Caco-2 (cell line): ENCODE data around the gene KLHL6. TPM values are rescaled to one million over a fixed set of nuclear protein-coding genes. Genes with fewer than 3 reads are reported as not detected.
A peak's percentile ranks its signal among the peaks of the same experiment; 100 is the strongest.

Experiments
- BruUV-seq: library from RNA; stranded (reverse); fragments of 400-500 nt; replicated peaks from 2 replicates; lab custom pipeline; 2021; lab: Mats Ljungman, UMichigan
- CTCF ChIA-PET: fragments of 300-600 bp; sonication (Branson Sonifier 250); formaldehyde crosslinking; loops from one replicate; lab custom pipeline; 2022; ENCODE audit warnings: antibody characterized with exemption; lab: Charles Lee
- POLR2A ChIA-PET: fragments of 300-600 bp; sonication (Branson Sonifier 250); formaldehyde crosslinking; loops from one replicate; lab custom pipeline; 2022; ENCODE audit warnings: antibody characterized with exemption; lab: Charles Lee
- DNase-seq, 2 experiments: peaks; one replicate each; pipeline versions ENCODE4 v3.0.0 to v3.0.0-alpha.2; 2020 to 2022
- H3K27me3 ChIP-seq: replicated peaks from 2 replicates; pipeline ENCODE4 v1.6.0; 2011; ENCODE audit warnings: low read length; ENCODE audit not compliant: control insufficient read depth, insufficient read depth
- H3K36me3 ChIP-seq: 2 replicates; pipeline ENCODE4 v1.5.1; 2011; ENCODE audit warnings: low read length; ENCODE audit not compliant: control insufficient read depth, insufficient read depth
- H3K4me1 ChIP-seq: fragments of 250-450 bp; sonication (Bioruptor Pico); 2 replicates; pipeline ENCODE4 v1.5.1; 2020; ENCODE audit warnings: mild to moderate bottlenecking
- H3K4me3 ChIP-seq: 2 replicates; pipeline ENCODE4 v1.5.1; 2011; ENCODE audit warnings: low read depth, mild to moderate bottlenecking, control low read depth, low read length
- H3K9me3 ChIP-seq: fragments of 250-450 bp; sonication (Bioruptor Pico); 2 replicates; pipeline ENCODE4 v1.5.1; 2020; ENCODE audit warnings: mild to moderate bottlenecking, moderate library complexity
- H3K27ac Mint-ChIP-seq: one replicate; pipeline ENCODE4 v1.8.0; 2022; ENCODE audit warnings: mixed read lengths; ENCODE audit not compliant: unreplicated experiment
- H3K27me3 Mint-ChIP-seq: one replicate; pipeline ENCODE4 v1.8.0; 2022; ENCODE audit warnings: mixed read lengths; ENCODE audit not compliant: insufficient read depth, unreplicated experiment
- H3K36me3 Mint-ChIP-seq: one replicate; pipeline ENCODE4 v1.8.0; 2022; ENCODE audit warnings: mild to moderate bottlenecking, mixed read lengths; ENCODE audit not compliant: insufficient read depth, unreplicated experiment
- H3K4me1 Mint-ChIP-seq: one replicate; pipeline ENCODE4 v1.8.0; 2022; ENCODE audit warnings: low read depth, mixed read lengths; ENCODE audit not compliant: unreplicated experiment
- H3K4me3 Mint-ChIP-seq: one replicate; pipeline ENCODE4 v1.8.0; 2022; ENCODE audit warnings: mild to moderate bottlenecking, moderate library complexity, mixed read lengths; ENCODE audit not compliant: unreplicated experiment
- H3K9me3 Mint-ChIP-seq: one replicate; pipeline ENCODE4 v1.8.0; 2022; ENCODE audit warnings: mixed read lengths; ENCODE audit not compliant: unreplicated experiment
- intact Hi-C: fragments of 100-400 bp; cut with micrococcal nuclease; formaldehyde crosslinking; loops from one replicate; pipeline ENCODE4 v1.10.0; 2022; ENCODE audit not compliant: unreplicated experiment
- total RNA-seq: library from RNA; stranded (reverse); gene quantifications from 2 replicates; pipeline ENCODE4 v1.2.3, GENCODE V29; 2022
- TF ChIP-seq, protein P1 (sequence below), 2 experiments: fragments of 200-600 bp in 1 of 2; IDR thresholded peaks; 1 replicate in 1 of 2; 2 replicates in 1 of 2; pipeline versions ENCODE4 v1.5.1 to v1.8.0; 2011 to 2022; ENCODE audit warnings: antibody characterized with exemption in 1 of 2, control low read depth in 1 of 2, inconsistent platforms in 1 of 2, low read depth in 1 of 2, low read length in 1 of 2, mild to moderate bottlenecking in 1 of 2, moderate library complexity in 1 of 2; ENCODE audit not compliant: insufficient read depth in 1 of 2, severe bottlenecking in 1 of 2, unreplicated experiment in 1 of 2

Gene KLHL6
- total RNA-seq, 1 experiment from 2014 or later: not detected

DNA sequence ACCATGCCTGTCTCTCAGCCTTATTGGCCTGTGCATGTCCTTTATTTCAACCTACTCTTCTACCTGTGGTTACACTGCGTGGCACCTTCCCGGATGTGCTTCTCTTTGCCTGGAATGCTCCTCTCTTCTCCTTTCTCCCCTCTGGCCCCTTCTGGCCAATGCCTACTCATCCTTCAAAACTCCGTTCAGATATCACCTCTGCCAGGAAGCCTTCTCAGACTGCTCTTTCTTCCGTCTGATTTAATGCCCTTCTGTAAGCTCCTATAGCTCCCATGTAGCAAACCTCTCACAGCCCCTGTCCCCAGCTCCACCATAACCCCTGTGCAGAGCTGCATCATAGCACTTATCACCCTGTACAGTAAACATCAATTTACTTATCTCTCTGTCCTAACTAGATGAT is 13.2 kb downstream of the KLHL6 start:
- POLR2A ChIA-PET: no interaction called here
- Mint-ChIP-seq H3K4me3 (no peak overlapping the region), H3K4me1 (no peaks in the 10 kb centered on the region), H3K27me3 (no peaks in the 10 kb centered on the region), H3K36me3 (no peaks in the 10 kb centered on the region), H3K27ac (no peak overlapping the region), H3K9me3 (no peaks in the 10 kb centered on the region)
- BruUV-seq: no TSS peak
- H3K9me3 ChIP-seq: no peaks in the 10 kb centered on the region
- H3K4me1 ChIP-seq: 0 out of 2 replicates have a peak, but pooled peaks cover under 1% of the 10 kb centered on the region
- CTCF ChIA-PET: no interaction called here
- TF ChIP-seq, protein P1, sequence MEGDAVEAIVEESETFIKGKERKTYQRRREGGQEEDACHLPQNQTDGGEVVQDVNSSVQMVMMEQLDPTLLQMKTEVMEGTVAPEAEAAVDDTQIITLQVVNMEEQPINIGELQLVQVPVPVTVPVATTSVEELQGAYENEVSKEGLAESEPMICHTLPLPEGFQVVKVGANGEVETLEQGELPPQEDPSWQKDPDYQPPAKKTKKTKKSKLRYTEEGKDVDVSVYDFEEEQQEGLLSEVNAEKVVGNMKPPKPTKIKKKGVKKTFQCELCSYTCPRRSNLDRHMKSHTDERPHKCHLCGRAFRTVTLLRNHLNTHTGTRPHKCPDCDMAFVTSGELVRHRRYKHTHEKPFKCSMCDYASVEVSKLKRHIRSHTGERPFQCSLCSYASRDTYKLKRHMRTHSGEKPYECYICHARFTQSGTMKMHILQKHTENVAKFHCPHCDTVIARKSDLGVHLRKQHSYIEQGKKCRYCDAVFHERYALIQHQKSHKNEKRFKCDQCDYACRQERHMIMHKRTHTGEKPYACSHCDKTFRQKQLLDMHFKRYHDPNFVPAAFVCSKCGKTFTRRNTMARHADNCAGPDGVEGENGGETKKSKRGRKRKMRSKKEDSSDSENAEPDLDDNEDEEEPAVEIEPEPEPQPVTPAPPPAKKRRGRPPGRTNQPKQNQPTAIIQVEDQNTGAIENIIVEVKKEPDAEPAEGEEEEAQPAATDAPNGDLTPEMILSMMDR (IDR thresholded peaks at IDR 0.05; ENCODE audit: insufficient read depth in 1 of 2, low read depth in 1 of 2, low read length in 1 of 2, severe bottlenecking in 1 of 2, unreplicated experiment in 1 of 2): no peak
- no peaks in the 10 kb centered on the region for H3K36me3 ChIP-seq
- no peaks in the 10 kb centered on the region for H3K27me3 ChIP-seq
- no peak overlapping the region for H3K4me3 ChIP-seq
- intact Hi-C loops: no loop called here
- no peak for DNase-seq

DNA sequence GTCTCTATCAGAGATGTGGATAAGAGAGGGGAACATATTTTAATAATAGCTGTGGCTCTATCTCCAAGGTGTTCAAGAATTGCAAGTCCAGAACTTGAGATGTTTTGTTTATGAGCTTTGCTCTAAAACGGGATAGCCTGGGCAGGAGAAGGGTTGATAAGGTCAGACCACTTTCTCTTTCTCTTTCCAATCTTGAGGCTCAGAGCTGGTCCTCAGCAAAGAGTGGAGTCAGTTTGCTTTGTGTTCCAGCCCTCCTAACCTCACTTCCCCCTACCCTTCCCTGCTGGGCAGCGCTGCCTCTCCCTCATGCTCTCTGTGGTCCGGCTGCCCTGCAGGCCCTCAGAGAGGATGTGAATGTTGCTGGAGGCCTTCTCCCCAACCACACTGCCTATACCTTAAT is 13.8 kb downstream of the KLHL6 start:
- Histone ChIP-seq H3K4me1 (no peaks in the 10 kb centered on the region), H3K4me3 (no peak overlapping the region), H3K27me3 (no peaks in the 10 kb centered on the region), H3K36me3 (no peaks in the 10 kb centered on the region), H3K9me3 (no peaks in the 10 kb centered on the region)
- TF ChIP-seq, protein P1 (IDR thresholded peaks at IDR 0.05; ENCODE audit: insufficient read depth in 1 of 2, low read depth in 1 of 2, low read length in 1 of 2, severe bottlenecking in 1 of 2, unreplicated experiment in 1 of 2): no peak
- BruUV-seq: no TSS peak
- Mint-ChIP-seq H3K4me1 (no peaks in the 10 kb centered on the region), H3K4me3 (no peak overlapping the region), H3K27me3 (no peaks in the 10 kb centered on the region), H3K36me3 (no peaks in the 10 kb centered on the region), H3K27ac (no peak overlapping the region), H3K9me3 (no peaks in the 10 kb centered on the region)
- intact Hi-C loops: no loop called here
- POLR2A ChIA-PET: no interaction called here
- CTCF ChIA-PET: no interaction called here
- no peak for DNase-seq

DNA sequence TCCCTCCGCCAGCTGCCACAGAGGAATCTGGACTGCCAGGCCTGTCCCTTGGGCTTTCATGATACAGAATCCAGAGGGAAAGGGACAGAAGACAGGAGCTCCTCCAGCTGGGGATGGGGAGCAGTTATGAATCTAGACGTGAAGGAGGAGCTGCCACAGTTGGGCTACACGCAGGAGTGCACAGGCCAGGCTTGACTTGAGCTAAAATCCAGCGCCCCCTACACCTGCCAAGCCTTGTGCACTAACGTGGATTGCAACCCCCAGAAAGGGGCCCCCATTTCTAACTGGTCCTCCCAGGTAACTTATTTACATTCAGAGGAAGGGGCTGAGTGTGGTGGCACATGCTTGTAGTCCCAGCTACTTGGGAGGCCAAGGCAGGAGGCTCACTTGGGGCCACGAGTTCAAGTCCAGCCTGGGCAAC is 14.3 kb downstream of the KLHL6 start:
- Histone ChIP-seq H3K9me3 (no peaks in the 10 kb centered on the region), H3K4me3 (no peak overlapping the region), H3K36me3 (no peaks in the 10 kb centered on the region), H3K27me3 (no peaks in the 10 kb centered on the region), H3K4me1 (no peaks in the 10 kb centered on the region)
- BruUV-seq: no TSS peak
- Mint-ChIP-seq H3K27me3 (no peaks in the 10 kb centered on the region), H3K9me3 (no peaks in the 10 kb centered on the region), H3K36me3 (no peaks in the 10 kb centered on the region), H3K4me1 (no peaks in the 10 kb centered on the region), H3K4me3 (no peak overlapping the region), H3K27ac (peak overlapping the region; percentile 18)
- DNase-seq: no peak
- TF ChIP-seq, protein P1 (IDR thresholded peaks at IDR 0.05; ENCODE audit: insufficient read depth in 1 of 2, low read depth in 1 of 2, low read length in 1 of 2, severe bottlenecking in 1 of 2, unreplicated experiment in 1 of 2): no peak
- CTCF ChIA-PET: no interaction called here
- intact Hi-C loops: no loop called here
- POLR2A ChIA-PET: no interaction called here
